ENCODE results near the gene TTC23L. TPM values are rescaled to one million over a fixed set of nuclear protein-coding genes. Genes with fewer than 3 reads are reported as not detected.

The TTC23L gene
- total RNA-seq, 4 donors from 2014 or later, result not detected

GRCh38 chr5:34866989-34867471 lies 28.1 kb downstream of the TTC23L start:
- no peak for DNase-seq
- Histone ChIP-seq H3K27ac (no peak overlapping the region), H3K4me3 (no peak overlapping the region), H3K36me3 (no peaks in the 10 kb centered on the region), H3K9me3 (no peaks in the 10 kb centered on the region), H3K27me3 (no peaks in the 10 kb centered on the region), H3K4me1 (no peaks in the 10 kb centered on the region)
- TF ChIP-seq POLR2A (IDR thresholded peaks at IDR 0.05) (no peak), CTCF (IDR thresholded peaks at IDR 0.05) (no peak)

GRCh38 chr5:34867660-34868059 lies 28.7 kb downstream of the TTC23L start:
- no peaks in the 10 kb centered on the region for H3K27me3 ChIP-seq
- H3K36me3 ChIP-seq, result no peaks in the 10 kb centered on the region
- H3K9me3 ChIP-seq, result no peaks in the 10 kb centered on the region
- no peak overlapping the region for H3K27ac ChIP-seq
- no peak for TF ChIP-seq CTCF (IDR thresholded peaks at IDR 0.05)
- TF ChIP-seq POLR2A (IDR thresholded peaks at IDR 0.05), result no peak
- DNase-seq, result no peak
- no peak overlapping the region for H3K4me3 ChIP-seq
- no peaks in the 10 kb centered on the region for H3K4me1 ChIP-seq

- H3K9me3 ChIP-seq, result no peaks in the 10 kb centered on the region
These were observed 29.8 kb downstream of the TTC23L start for GRCh38 chr5:34868791-34869190.

GRCh38 chr5:34869256-34869655 lies 30.3 kb downstream of the TTC23L start:
- H3K9me3 ChIP-seq, result no peaks in the 10 kb centered on the region
- H3K36me3 ChIP-seq, result no peaks in the 10 kb centered on the region
- DNase-seq, result no peak
- H3K27me3 ChIP-seq, result no peaks in the 10 kb centered on the region
- no peaks in the 10 kb centered on the region for H3K4me1 ChIP-seq
- no peak overlapping the region for H3K27ac ChIP-seq
- TF ChIP-seq POLR2A (IDR thresholded peaks at IDR 0.05), result no peak
- TF ChIP-seq CTCF (IDR thresholded peaks at IDR 0.05), result no peak
- no peak overlapping the region for H3K4me3 ChIP-seq

More at GRCh38 chr5:34868791-34869190, 29.8 kb downstream of the TTC23L start:
- no peak overlapping the region for H3K4me3 ChIP-seq
- no peak for TF ChIP-seq POLR2A (IDR thresholded peaks at IDR 0.05)
- no peak for TF ChIP-seq CTCF (IDR thresholded peaks at IDR 0.05)
- H3K36me3 ChIP-seq, result no peaks in the 10 kb centered on the region
- H3K27me3 ChIP-seq, result no peaks in the 10 kb centered on the region
- no peak overlapping the region for H3K27ac ChIP-seq
- no peaks in the 10 kb centered on the region for H3K4me1 ChIP-seq
- DNase-seq, result no peak

GRCh38 chr5:34870382-34870781 lies 31.4 kb downstream of the TTC23L start:
- TF ChIP-seq POLR2A (IDR thresholded peaks at IDR 0.05) (no peak), CTCF (IDR thresholded peaks at IDR 0.05) (no peak)
- no peak overlapping the region for H3K27ac ChIP-seq
- no peak overlapping the region for H3K4me3 ChIP-seq
- no peak for DNase-seq
- no peaks in the 10 kb centered on the region for H3K9me3 ChIP-seq
- no peaks in the 10 kb centered on the region for H3K4me1 ChIP-seq
- H3K36me3 ChIP-seq, result no peaks in the 10 kb centered on the region
- no peaks in the 10 kb centered on the region for H3K27me3 ChIP-seq

- no peak for DNase-seq
- no peak for TF ChIP-seq CTCF (IDR thresholded peaks at IDR 0.05)
- TF ChIP-seq POLR2A (IDR thresholded peaks at IDR 0.05), result no peak
- Histone ChIP-seq H3K9me3 (no peaks in the 10 kb centered on the region), H3K4me3 (no peak overlapping the region), H3K27me3 (no peaks in the 10 kb centered on the region), H3K27ac (no peak overlapping the region), H3K36me3 (no peaks in the 10 kb centered on the region), H3K4me1 (no peaks in the 10 kb centered on the region)
These were observed 37.3 kb downstream of the TTC23L start for GRCh38 chr5:34876275-34876674.
